MV-4-11 (cell line): ENCODE measurements around the gene DOK4.
"Not testable (repeated sequence)": the region's sequence is repeated elsewhere in the genome, so short reads cannot be mapped to it uniquely, and the experiment has no call there.

ENCODE experiments used
- DNase-seq: peaks from one replicate; lab custom pipeline; 2025; lab: John Stamatoyannopoulos, UW

The DOK4 gene

DNA sequence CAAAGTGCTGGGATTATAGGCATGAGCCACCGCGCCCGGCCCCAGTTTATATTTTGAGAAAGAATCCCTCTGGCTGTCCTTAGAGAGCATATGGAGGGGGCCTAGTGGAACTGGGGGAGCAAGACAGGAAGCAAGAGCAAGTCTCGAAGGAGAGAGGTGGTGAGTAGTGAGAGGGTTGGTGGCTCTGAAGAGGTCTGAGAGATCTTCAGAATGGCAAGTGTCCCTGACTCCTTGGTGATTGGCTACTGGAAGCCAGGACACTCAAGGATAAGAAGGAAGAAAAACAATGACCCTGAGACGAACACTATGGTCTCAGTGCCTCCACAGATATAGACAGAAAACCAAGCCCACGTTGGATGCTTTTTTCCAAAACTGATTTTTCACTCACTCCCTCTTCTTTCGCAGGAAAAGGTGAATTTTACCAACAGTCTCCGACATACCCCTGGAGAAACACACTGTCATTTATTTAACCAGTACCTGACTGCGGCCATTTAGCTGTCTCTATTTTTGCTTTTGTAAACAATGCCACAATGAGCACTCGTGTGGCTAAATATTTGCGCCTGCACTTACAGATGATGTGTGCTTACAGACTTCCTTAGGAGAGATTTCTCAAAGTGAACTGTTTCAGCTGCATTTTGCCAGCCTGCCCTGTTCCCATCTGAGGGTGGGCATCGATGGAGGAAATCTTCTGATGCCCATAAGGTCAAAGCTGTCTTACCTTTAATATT, 15.9 kb upstream of the DOK4 start:
- DNase-seq: no peak

DNA sequence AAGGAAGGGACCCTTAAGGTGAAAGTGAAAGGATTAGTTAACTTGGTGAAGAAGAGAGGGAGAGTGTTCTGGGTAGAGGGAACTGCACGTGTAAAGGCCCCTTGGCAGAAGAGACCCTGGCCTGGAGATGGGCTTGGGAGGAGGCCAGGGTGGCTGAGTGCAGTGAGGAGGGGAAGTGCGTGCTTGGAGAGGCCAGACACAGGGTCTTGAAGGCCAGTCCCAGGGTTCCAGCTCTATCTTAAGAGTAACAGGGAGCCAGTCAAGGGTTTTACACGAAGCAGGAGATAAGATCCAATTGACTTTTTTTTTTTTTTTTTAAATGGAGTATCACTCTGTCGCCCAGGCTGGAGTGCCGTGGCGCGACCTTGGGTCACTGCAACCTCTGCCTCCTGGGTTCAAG, 15.2 kb upstream of the DOK4 start:
- DNase-seq: no peak

DNA sequence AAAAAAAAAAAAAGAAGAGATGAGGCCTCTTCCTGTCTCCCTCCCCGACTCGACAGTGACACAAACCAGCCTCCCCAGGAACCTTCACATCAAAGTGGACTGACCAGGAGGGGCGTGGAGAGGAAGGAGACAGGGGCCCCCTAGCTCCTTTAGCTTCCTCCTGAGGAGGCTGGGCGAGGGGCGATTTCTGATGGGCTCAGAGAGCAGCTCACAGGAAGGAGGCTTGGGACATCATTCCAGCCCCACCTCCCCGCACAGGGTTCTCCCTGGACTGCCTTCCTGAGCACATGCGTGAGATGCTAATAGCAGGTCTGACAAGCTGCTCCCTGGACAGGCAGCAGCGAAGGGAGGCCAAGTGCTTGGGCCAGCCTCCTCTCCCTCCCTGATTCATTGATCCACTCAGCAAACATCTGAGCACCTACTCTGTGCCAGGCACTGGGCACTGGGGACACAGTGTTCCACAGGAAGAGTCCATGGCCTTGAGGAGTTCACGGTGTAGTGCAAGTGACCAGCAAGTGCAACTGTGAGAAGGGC, 14.4 kb upstream of the DOK4 start:
- DNase-seq: no peak

DNA sequence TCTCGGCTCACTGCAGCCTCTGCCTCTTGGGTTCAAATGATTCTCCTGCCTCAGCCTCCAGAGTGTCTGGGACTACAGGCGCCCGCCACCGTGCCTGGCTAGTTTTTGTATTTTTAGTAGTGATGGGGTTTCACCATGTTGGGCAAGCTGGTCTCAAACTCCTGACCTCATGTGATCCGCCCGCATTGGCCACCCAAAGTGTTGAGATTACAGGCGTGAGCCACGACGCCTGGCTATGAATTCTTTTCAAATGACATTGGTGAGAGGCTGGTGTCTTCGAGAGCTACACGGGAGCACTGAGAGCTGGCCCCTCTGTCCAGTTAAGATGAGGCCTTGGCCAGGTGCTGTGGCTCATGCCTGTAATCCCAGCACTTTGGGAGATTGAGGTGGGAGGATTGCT, 13.6 kb upstream of the DOK4 start:
- DNase-seq: not testable (repeated sequence)

DNA sequence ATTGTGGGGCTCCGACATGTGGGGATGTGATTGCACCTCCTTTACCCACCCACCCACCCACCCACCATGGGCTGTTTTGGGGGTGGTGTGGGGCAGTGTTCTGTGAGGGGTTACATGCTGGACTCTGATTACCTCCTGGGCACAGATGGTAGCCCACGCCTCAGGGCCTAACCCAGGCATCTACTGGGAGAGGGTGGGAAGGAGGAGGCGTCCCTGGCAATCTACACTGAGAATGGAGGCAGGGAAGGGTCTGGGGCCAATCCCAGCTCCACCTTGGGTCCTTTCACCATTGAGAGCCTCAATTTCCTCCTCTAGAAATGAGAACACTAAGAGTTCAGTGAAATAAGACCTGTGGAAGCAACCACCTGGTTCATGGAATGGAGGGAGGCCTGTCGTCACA, 11.7 kb upstream of the DOK4 start:
- no peak for DNase-seq

DNA sequence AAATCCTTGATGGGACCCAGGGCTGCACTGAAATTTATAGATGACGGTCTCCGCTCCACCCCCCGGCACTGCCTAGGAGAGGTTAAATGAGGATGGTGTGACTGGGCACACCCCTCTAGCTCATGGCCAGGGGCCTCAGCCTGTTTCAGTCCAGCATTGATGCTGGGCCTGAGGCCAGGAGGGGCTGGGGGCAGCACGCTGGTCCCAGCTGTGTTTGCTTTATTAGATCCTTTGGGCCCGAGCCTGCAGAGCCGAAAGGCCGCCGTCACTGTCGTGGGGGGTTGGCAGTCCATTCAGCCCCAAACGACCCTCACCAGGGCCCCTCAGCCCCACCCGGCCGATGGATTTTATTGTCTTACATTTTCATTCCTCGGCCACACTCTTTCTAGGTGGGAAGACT, 10.8 kb upstream of the DOK4 start:
- DNase-seq: no peak

DNA sequence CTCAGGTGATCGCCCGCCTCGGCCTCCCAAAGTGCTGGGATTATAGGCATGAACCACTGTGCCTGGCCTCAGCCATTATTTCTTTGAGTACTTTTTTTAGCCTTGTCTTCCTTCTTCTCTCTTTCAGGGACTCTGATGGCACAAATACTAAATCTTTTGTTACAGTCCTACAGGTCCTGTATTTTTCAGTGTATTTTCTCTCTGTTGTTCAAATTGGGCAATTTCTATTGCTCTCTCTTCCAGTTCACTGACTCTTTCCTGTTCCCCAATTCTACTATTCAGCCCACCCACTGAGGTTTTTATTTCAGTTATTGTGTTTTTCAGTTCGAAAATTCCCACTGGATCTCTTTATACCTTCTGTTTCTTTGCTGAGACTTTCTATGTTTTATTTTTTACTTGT, 7.5 kb upstream of the DOK4 start:
- DNase-seq: no peak

DNA sequence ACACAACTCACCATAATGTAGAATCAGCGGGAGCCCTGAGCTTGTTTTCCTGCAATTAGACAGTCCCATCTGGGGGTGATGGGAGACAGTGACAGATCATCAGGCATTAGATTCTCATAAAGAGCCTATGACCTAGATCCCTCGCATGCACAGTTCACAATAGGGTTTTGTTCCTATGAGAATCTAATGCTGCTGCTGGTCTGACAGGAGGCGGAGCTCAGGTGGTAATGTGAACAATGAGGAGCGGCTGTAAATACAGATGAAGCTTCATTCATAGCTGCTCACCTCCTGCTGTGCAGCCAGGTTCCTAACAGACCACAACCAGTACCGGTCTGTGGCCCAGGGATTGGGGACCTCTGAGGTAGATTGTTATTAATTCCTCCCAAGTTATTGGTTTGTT, 2.9 kb upstream of the DOK4 start:
- DNase-seq: no peak

DNA sequence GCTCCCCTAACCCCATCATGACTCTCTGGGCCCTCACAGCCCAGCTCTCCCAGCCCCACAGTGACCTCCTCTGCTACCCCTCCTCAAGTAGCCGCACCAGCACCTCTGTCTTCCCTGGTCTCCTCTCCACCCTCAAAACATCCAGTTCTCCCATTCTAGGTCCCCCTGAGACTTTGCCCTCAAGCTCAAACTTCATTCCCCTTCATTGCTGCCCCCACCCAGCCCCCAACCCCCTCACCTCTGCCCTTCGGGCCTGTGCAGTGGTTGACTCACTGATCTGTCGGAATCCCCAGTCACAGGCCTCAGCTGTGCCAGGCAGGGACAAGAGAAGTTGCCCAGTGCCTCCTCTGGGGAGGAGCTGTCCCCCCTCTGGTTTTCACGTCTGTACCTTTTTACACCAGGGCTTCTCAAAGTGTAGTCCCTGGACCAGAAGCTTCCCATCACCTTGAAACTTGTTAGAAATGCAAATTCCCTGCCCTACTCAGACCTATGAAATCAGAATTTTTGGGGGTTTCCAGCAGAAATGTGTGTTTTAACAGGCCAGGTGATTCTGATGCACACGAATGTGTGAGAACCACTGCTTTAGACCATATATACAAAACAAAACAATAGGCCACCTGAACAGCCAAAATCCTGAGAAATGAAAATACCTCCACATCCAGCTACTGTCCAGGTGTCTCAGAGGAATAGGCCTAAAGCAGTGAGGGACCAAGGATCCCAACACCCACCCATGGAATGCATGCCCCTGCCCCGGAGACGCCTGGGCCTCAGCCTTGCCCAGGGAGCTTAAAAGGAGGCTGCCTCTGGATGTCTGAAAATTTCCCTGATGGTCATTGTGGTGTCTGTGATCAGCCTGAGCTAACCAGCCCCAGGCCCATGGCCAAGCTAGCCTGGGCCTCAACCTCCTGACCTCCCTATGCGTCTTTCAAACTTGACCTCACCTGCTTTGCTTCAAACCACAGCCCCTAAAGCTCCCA, 853 bp upstream of the DOK4 start:
- no peak for DNase-seq

DNA sequence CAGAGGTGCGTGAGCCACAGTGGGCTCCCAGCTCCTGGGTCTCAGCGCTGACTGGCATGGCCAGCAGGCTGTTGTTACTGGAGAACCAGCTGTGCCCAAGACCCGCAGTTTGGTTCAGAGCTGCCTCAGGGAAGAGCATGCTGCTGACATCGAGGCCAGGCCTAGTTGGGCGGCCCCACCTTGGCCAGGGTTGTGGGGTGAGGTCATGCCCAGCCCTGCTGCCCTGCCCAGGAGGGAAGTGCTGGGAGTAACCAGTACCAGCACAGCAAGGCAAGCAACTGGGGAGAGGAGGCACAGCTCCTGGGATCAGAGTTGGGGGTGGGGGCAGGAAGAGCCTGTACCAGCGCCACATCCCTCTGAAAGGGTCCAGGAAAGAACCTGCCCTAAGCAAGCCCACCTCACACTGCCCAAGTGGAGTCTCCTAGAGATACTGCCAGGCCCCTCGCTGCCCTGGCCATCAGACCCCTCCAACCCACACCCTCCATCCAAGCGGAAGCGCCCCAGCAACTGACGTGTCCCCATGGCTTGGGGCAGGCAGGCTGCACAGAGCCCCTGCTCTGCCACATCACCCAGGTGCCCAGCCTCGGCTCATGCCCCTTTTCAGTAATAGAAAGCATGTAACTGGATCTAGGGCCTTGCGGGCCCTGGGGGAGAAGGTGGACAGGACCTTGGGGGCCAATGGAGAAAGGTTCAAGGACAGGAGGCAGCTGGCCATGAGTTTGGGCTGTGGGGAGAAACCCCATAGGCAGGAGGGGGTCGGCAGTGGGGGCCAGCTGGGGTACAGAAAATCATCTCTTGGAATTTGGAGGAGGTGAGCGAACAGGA, 990 bp downstream of the DOK4 start:
- DNase-seq: no peak

DNA sequence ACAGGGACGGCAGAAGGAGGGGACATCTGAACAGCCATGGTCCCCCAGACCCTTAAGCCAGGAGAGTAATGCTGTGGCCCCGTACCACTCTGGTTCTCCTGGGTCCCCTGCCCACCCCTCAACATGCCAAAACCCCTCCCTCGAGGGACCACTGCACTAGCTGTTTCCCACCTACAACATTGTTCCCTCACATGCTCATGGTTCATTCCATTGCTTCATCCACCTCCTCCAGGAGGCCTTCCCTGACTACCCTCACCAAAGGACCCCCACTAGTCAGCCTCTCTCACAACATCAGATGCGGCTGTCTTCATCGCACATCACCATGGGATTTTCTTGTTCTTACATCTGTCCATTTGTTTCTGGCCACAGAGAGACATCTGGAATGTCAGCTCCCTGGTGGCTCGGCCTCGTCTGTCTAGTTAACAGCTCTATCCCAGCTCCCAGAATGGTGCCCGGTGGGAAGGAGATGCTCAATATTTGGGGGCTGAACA, 1.7 kb downstream of the DOK4 start:
- DNase-seq: no peak

DNA sequence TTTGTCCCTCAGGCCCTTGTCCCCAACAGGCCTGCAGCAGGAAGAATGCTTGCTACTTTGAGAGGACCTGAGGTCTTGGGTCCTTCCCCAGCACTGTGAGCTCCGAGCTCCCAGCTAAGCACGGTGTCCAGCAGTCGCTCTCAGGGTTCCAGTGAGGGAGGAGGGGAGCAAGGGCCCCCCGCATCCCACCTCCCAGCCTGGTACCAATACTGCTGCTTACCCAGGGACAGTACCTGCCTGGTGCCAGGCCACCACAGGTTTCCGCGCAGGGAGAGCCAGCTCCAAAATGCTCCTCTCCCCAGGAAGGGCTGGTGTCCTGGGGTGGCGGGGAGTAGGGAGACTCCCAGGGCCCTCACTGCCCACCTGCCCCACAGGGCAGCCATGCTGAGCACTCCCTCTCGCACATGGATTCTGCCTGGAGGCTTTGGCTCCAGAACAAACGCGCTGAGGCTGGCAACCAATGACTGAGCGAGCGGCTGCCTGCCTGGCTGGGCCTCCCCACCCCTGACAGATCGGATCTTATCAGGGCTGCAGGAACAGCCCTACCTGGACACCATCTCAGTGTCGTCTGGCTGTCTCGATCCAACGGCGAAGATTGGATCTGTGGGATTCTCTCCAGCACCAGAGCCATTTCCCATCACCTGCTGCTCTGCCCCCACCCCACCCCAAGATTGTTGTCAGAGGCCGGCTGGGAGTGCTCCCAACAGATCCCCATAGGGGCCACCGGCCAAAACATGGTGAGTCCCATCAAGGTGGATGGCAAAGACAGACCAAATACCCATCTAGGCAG, 2.4 kb downstream of the DOK4 start:
- no peak for DNase-seq

DNA sequence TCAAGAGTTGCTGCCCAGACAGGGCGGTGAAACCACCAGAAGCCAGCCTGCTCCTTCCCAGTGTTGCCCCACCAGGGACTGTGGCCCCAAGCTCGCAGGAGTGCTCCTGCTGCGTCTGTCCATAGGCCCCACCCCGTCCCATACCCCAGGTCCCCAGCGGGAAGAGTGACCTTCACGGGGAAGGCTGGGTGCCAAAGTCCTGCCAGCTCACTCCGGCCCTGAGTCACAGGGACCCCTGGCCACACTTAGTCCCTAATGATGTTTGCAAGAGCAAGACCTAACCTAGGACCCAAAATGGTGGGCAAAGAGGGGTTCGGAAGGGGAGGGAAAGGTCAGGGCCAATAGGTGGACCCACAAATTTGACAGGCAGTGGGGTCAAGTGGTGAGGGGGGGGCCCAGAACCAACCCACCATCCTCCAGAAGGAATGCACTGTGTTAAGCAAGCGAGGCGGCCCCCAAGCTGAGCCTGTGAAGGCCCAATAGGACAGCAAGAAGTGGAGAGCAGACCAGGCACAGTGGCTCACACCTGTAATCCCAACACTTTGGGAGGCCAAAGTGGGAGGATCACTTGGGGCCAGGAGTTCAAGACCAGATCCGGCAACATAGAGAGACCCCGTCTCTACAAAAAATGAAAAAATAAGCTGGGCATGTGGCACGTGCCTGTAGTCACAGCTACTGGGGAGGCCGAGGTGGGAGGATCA, 3.3 kb downstream of the DOK4 start:
- DNase-seq: no peak

DNA sequence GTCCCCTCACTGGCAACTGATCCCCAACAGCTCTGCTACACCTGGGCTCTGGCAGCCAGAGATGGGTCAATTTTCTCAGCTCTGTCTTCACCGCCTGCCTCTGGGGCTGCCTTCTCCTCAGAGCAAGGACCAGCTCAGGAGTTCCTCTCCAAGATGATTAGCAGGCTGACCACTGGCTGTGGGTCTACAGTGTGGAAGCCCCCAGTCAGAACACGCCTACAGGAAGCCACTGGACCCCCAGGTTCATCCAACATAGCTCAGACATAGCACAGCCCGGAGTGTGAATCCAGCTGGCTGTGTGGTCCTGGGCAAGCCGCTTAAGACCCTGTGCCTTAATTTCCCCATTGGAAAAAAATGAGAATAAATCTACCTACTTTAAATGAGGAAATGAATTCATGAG, 4.9 kb downstream of the DOK4 start:
- no peak for DNase-seq

DNA sequence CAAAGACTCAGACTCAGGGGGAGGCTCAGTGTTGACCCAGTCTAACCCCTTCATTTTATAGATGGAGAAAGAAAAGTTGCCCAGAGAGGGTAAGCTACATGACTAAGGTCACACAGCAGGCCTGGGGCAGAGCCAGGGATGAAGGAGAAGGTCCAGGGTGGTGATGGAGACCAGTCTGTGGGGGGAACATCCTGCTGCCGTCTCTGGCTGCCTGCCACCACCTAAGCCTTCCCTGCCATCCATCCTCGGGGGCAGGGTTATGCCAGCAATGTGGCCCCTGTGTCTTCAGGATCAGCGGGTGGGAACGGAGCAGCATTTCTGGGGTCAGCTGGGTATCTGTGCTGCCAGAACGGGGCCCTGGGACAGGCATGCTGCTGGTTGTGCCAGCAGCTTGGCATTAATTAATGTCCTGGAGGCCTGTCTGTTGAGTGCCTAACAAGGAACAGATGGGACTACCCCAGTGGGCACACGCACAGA, 5.5 kb downstream of the DOK4 start:
- DNase-seq: no peak

DNA sequence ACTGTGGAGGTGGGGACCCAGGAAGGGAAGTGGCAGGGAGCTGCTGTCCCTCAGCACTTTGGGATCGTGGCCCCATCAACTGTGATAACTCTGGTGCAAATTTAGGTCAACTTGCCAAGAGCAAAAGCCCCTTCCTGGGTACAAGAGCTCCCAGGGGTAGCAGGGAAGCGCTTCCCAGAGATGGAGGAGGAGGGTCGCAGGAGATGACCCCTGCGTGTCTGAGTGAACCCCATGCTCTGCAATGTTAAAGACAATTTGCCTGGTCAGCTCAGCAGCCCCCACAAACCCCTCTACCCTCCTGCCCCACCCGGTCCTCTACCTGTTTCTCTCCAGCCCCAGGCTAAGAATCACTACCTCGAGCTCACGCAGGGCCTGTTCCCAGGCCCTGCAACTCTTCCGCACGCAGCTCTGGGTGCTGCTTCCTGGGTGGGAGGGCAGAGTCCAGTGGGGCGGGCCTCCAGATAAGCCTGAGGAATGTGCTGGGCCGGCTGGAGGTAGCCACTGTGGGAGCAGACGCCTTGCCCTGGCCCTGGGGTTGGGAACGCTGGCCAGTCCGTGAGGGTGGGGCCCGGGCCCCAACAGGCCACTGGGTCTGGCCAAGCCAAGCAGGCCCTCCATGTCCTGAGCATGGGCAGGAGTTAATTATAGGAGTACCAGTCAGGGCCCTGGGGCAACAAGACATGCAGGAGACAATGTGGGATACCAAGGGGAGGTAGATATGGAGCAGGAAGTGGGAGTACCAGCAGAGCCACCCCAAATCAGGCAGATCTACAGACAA, 6.1 kb downstream of the DOK4 start:
- no peak for DNase-seq

DNA sequence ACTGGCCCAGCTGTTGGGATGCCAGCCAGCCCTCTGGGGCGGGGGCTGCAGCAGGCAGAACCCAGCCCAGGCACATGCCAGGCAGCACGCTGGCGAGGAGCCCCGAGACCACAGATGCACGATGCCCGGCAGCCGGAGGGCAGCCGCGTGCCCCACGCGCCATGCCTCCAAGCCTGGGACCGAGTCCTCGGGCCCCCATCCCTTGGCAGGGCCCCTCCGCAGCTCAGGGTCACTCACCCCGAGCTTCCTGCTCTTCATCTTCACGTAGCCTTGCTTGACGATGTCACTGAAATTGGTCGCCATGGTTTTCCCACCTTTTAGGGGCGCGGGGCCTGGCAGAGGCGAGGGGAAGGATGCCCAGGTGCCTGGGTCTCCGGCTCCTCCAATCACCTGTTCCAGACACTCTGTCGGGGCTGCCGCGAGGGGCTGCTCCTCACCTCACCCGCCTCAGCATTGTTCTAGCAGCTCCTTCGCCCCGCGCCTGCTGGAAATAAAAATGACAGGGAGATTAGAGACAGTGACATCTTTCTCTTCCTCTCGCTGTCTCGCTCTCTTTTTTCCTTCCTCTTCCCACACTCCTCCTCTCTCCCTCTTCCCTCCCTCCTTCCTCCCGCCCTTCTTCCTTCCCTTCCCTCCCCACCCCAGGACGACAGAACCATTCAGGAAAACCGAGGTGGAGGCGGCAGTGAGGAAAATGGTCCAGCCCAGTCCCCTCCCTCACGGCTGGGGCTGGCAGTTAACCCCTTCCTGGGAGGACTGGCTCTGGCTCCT, 6.9 kb downstream of the DOK4 start:
- DNase-seq: no peak

DNA sequence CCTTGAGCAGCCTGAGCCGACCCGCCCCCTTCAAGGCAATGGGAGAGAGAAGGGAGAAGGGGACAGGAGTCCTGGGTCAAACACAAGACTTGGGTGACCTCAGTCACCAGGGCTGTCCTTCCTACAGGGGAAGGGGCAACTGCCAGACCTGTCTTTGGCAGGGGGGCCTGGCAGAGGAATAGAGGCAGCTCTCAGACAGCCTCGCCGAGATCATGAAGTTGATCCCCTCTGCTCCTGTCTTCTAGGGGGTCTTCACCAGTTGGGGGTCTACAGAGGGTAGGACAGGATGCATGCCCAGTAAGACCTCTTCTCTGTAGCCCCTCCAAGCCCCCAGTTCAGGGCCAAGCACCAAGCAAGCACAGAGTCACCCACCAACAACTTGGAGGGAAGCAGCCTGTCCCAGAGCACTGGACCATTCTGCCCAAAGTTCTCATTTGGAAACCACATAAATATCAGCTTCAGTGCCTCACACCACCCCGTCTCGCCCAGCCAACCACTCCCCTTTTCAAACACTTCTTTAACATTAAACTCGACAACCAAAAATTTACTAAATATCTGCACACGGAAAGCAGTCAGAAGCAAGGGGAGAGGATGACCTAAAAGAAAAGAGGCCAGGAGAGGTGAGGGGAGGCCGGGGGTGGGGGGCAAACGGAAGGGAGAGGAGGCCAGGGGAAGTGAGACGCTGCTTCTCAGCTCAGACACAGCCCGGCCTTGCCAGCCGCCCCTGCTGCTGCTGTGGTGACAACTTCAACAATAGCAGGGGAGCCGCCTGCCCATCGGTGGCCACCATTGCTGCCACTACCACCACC, 7.7 kb downstream of the DOK4 start:
- DNase-seq: no peak
